GM18861 (cell line): ENCODE measurements around the gene IL1RAPL1.

Source experiments
- ATAC-seq: cut with Tn5 transposase; IDR thresholded peaks from one replicate; pipeline ENCODE4 v1.9.1; 2021; ENCODE audit not compliant: unreplicated experiment

The IL1RAPL1 gene

GRCh38 chrX:28960063-28960462, 372.8 kb downstream of the IL1RAPL1 start:
- ATAC-seq, result no peak

GRCh38 chrX:28966331-28966730, 379.1 kb downstream of the IL1RAPL1 start:
- no peak for ATAC-seq

GRCh38 chrX:28969126-28969525, 381.9 kb downstream of the IL1RAPL1 start:
- no peak for ATAC-seq

- ATAC-seq, result no peak
Measured at GRCh38 chrX:28979877-28980276, 392.6 kb downstream of the IL1RAPL1 start.

DNA sequence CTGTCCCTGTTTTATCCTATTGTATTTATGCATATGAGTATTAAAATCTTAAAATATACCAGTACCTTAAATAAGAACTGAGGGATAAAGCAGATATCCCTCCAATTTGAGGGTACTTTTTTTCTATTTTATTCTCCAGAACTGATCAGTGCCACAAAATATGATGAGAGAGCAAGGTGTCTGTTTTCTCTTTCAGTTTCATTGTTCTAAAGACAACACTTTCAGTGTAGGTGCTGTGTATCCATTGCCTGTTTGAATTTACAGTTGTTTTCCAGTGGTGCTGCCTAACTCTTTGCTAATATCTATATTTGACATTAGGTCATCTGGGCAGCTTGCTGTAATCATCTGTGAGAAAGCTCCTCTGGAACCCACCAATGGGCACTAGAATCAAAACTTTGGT, 394.7 kb downstream of the IL1RAPL1 start:
- ATAC-seq, result no peak

DNA sequence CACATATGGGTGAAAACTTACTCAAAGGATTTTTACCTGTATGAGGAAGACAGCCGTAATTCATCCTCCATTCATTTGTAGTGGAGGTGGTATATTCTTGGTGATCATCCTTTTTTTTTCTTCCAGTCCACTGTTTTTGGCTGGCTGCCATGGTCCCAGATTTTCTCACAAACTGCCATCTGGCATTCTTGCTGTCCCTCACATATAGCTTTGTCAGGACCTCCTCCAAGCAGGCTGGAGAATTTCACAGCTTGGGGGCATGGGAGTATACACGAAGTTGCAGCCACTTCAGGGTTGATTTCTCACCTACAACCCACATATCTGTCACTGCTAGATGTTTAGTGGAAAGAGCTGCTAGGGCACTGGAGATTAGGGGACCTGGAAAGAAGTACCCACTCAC, 401.0 kb downstream of the IL1RAPL1 start:
- no peak for ATAC-seq

DNA sequence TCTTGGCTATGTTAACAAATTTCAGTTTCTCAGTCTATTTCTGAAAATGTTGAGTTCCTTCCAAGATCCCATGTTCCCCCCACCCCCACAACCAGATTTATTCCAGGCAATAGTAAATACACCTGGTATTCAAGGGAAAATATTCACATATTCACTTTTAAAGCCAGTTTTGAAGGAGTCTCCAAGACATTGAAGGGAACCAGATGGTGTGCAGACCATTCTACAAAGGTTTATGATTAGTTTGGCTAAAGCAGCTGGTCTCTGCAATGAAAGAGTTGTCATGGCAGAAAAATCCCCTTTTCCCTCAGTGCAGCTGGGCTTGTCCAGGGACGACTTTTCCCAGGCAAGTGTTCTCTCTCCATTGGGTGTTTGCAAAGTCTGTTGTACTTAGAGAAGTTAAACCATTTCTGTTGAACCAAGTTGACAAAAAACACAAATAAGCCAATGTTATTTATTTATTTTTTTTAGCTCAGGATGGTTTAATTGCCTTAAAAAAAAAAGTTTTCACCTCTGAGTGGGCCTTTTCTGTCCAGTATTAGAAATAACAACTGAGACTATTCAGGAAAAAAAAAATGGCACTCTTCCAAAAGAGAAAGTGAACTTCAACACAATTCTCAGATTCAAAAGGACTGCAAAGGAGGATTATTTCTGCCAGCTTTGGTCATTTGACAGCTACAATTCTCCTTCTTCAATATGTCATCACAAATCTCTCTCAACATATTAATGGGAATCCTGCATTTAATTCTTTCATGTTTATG, 410.6 kb downstream of the IL1RAPL1 start:
- ATAC-seq, result no peak

DNA sequence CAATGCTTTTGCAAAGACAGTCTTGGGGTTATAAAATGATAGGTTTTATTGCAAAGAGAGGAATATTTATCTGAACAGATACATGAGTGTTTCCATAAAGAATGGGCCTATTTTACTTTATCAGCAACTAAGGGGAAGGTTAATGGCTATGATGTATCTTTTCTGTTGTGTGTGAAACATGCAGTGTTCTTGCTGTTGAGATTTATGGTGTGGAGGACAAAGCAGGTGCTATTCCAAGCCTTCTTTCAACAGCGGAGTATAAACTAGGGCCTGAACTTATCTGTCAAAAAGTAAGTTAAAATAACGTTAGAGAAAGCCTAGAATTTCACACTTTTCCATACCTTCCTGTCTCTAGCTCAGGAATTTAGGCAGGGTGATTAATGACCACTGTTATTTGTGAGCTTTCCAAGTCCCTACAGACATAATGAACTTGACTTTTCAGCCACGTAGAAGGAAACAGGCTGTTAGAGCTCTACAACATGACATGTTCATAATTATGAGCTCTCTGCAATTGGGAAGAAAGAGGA, 411.4 kb downstream of the IL1RAPL1 start:
- no peak for ATAC-seq

DNA sequence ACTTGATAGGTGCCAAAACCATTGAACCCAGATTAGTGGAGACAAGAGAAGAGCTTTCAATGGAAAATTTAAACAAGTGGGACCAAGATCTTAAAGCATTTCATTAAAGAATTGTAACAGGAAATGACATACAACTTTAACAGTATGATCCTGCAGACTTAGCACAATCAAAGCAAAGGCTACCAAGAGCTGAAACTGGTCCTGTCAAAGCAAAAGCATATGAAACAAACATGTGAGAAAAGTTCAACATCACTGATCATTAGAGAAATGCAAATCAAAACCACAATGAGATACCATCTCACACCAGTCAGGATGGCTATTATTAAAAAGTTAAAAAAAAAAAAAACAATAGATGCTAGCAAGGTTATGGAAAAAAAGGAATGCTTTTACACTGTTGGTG, 425.6 kb downstream of the IL1RAPL1 start:
- ATAC-seq, result no peak

DNA sequence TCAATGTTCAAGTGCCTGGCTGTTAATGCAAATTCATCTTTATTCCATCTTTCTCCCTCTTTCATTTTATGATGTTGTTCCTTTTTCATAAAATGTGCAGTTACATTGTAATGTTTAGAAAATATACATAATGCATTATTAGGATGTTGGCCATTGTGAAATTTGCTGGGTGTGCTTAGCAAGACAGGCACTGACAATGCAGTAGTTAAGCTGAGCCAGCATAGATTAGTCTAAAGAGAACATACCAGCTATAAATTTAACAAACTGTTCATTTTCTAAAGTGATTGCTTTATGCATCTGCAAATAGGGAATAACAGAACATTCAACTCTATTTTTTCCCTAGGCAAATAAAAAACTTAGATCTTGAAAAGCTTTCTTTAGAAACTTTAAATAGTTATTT, 436.0 kb downstream of the IL1RAPL1 start:
- no peak for ATAC-seq

DNA sequence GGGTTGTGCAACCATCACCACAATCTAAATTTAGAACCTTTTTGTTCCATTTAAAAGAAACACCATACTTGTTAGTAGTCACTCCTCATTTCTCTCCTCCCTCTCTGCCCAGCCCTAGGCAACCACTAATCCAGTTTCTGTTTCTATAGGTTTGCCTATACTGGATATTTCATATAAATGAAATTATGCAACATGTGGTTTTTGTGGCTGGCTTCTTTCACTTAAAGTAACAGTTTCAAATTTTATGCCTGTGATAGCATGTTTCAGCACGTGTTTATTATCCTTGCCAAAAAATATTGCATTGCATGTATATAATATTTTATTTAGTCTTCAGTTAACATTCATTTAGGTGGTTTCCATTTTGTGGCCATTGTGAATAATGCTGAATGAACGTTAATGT, 437.6 kb downstream of the IL1RAPL1 start:
- no peak for ATAC-seq

- ATAC-seq, result no peak
Measured at GRCh38 chrX:29039501-29039900, 452.3 kb downstream of the IL1RAPL1 start.

- ATAC-seq, result no peak
Measured at GRCh38 chrX:29040160-29040559, 452.9 kb downstream of the IL1RAPL1 start.

GRCh38 chrX:29042341-29042740, 455.1 kb downstream of the IL1RAPL1 start:
- ATAC-seq, result no peak

DNA sequence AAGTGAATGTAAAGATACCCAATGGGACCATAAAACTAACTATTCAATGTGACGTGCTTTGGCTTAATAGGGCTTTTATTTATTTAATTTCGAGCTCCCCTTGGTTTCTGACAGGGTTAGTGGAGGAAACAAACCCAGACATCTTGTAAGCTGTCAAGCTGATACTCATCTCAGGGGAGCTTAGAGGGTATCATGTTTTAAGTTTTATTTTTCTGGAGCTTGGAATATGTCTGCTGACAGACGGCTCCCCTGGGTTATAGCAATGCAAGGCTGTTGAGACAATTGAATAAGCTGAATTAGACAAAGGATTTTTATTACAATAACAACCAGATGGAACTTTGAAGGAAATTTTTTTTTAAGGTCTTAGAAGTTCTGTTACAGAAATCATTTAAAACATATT, 456.5 kb downstream of the IL1RAPL1 start:
- no peak for ATAC-seq

GRCh38 chrX:29044423-29045184, 457.4 kb downstream of the IL1RAPL1 start:
- no peak for ATAC-seq

DNA sequence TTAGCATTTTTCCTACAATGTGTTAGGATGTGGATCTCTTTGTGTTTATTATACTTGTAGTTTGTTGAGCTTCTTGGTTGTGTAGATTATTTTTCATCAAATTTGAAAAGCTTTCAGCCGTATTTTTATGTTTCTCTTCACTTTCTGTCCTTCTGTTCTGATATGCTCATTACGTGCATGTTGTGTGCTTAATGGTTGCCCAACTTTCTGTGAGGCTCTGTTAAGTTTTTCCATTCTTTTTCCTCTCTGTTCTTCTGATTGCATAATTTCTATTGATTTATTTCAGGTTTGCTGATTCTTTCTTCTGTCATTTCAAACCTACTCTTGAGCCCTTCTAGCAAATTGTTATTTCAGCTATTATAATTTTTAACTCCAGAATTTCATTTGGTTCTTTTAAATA, 478.2 kb downstream of the IL1RAPL1 start:
- ATAC-seq, result no peak

DNA sequence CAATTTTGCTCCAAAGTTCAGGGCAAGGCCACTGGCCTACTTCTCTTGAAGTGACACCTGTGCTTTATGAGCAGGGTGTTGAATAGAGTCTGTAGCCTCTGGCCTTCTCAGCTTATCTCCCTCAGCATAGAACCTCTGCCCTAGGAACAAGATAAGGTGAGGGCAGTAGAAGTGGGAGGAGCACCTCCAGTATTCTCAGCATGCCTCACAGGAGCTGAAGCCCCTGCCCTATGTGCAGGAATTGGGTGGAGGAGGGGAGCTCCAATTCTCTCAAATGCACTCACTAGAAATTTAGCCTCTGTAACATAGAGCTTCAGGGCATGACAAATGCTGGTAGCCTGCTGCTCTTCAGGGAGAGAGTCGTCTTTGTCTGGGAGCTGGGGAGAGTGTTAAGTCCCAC, 479.3 kb downstream of the IL1RAPL1 start:
- ATAC-seq, result no peak

- ATAC-seq, result no peak
Measured at GRCh38 chrX:29067351-29067750, 480.1 kb downstream of the IL1RAPL1 start.

DNA sequence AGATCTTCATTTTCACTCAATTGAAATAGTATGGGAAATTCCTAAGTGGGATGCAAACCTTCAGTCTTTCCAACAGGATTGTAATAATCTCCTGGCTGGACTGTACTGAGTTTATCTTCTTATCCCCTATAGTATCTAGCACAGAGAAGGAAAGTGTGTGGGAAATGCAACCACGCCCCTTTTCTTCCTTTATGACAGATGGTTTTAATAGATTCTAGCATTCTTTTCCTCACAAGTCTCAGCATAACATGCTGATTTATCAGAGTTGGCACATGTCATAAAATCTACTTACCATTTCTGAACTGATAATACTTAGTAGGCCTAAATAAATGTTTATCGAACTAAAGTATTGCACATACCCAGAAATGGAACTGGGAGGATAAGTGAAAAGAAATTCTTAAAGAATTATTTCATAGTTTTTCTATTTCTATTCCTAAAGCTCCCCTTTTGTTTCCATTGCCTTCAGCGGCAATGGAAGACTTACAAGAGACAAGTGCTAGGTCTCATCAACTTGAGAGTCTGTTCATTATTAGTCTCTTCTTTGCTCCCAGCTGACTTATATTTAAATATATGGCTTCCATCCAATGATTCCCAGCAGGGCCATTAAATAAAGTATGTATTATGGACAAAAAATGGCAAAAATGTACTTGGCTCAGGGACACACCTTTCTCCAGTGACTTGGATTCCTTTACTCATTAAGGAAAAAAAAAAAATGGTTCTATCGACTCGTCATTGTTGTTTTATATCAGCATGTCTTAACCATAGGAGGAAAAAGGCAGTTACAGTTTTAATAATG, 484.5 kb downstream of the IL1RAPL1 start:
- no peak for ATAC-seq

- ATAC-seq, result no peak
Measured at GRCh38 chrX:29082558-29082957, 495.3 kb downstream of the IL1RAPL1 start.
